Measurements from ENCODE around the gene ANXA8. TPM values are rescaled to one million over a fixed set of nuclear protein-coding genes. Genes with fewer than 3 reads are reported as not detected.
"Not testable (repeated sequence)": the region's sequence is repeated elsewhere in the genome, so short reads cannot be mapped to it uniquely, and the experiment has no call there.

Gene ANXA8
- total RNA-seq, 1 experiment from 2014 or later, result not detected

DNA sequence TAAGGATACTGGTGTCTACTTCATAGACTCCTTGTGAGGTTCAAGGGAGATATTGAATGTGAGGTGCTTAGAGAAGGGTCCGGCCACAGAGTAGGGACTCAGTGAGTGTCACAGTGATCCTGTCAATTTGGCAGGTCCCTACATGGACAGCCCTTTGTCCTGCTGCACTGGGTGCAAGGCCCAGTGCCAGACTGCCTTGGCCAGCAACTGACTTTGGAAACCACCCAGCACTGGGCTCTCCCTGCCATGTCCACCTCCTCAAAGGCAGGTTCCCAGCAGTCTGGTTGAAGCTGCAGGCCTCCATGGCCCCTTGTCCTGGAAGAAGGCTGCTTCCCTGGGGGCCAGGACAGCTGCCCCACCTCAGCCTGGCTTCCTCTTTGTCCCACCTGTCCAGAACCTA is 1.5 kb downstream of the ANXA8 start:
- H3K27me3 ChIP-seq (replicated peaks; ENCODE audit: insufficient read depth, low read depth, low read length, poor library complexity); POLR2A ChIA-PET (ENCODE audit: low non-redundant PET); H3K27ac ChIP-seq (ENCODE audit: low read depth, low read length, poor library complexity, severe bottlenecking); intact Hi-C loops (cut with micrococcal nuclease; ENCODE audit: unreplicated experiment); H3K36me3 ChIP-seq (ENCODE audit: insufficient read depth, low read length, poor library complexity, severe bottlenecking); H3K9me3 ChIP-seq (ENCODE audit: low read depth, low read length, poor library complexity, severe bottlenecking); DNase-seq (ENCODE audit: low spot score); BruUV-seq (replicated peaks); H3K4me1 ChIP-seq (ENCODE audit: insufficient read depth, low read length, poor library complexity, severe bottlenecking); CTCF ChIA-PET; H3K4me3 ChIP-seq (ENCODE audit: low read depth, low read length, poor library complexity, severe bottlenecking): not testable (repeated sequence)

DNA sequence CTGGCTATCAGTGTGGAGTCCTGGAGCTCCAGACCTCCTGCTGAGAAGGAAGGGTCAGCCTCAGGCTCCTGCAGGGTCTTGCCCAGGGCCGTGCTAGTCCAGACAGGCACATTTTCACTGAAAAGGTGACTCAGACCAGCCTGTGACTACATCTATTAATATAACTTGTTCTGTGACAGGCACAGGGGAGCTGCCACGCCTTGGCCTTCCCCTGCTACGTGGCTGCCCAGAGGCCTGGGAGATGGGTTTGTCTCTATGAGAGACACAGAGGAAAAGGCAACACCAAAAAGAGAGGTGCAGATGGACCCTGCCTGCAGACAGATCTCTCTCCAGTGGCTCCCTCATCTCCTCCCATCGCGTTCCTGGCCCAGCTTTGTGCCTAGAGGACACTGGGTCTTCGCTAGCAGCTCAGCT is 2.1 kb downstream of the ANXA8 start:
- intact Hi-C loops (cut with micrococcal nuclease; ENCODE audit: unreplicated experiment); H3K4me3 ChIP-seq (ENCODE audit: low read depth, low read length, poor library complexity, severe bottlenecking); POLR2A ChIA-PET (ENCODE audit: low non-redundant PET); H3K36me3 ChIP-seq (ENCODE audit: insufficient read depth, low read length, poor library complexity, severe bottlenecking); H3K27ac ChIP-seq (ENCODE audit: low read depth, low read length, poor library complexity, severe bottlenecking); DNase-seq (ENCODE audit: low spot score); BruUV-seq (replicated peaks); H3K9me3 ChIP-seq (ENCODE audit: low read depth, low read length, poor library complexity, severe bottlenecking); H3K4me1 ChIP-seq (ENCODE audit: insufficient read depth, low read length, poor library complexity, severe bottlenecking); H3K27me3 ChIP-seq (replicated peaks; ENCODE audit: insufficient read depth, low read depth, low read length, poor library complexity); CTCF ChIA-PET: not testable (repeated sequence)

DNA sequence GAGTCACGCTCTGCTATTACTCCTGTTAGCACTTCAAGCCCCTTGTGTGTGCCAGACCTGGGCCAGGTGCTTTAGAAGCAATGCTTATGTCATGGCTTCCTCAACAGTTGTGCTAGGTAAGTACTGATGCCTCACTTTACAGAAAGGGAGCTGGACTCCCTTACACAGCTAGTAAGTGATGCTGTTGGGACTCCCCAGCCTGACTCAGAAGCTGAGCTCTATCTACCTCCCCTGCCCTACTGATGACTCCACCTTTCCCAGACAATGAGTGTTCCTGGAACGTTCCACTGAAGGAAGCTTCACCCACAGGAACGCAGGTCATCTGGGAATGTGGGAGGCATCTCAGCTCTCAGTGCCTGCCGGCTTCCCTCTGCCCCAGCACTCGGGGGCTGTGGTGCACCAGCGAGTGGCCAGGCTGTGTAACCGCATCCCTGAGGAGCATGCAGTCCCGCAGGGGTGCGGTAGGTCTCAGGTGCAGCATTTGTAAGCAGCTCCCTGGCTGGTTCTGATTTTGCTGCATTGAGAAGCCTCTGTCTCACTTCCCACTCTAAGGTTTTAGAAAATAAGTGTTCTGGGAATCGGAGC is 2.6 kb downstream of the ANXA8 start:
- H3K4me1 ChIP-seq (ENCODE audit: insufficient read depth, low read length, poor library complexity, severe bottlenecking); intact Hi-C loops (cut with micrococcal nuclease; ENCODE audit: unreplicated experiment); H3K9me3 ChIP-seq (ENCODE audit: low read depth, low read length, poor library complexity, severe bottlenecking); H3K27ac ChIP-seq (ENCODE audit: low read depth, low read length, poor library complexity, severe bottlenecking); H3K36me3 ChIP-seq (ENCODE audit: insufficient read depth, low read length, poor library complexity, severe bottlenecking); BruUV-seq (replicated peaks); CTCF ChIA-PET; H3K27me3 ChIP-seq (replicated peaks; ENCODE audit: insufficient read depth, low read depth, low read length, poor library complexity); DNase-seq (ENCODE audit: low spot score); H3K4me3 ChIP-seq (ENCODE audit: low read depth, low read length, poor library complexity, severe bottlenecking); POLR2A ChIA-PET (ENCODE audit: low non-redundant PET): not testable (repeated sequence)

DNA sequence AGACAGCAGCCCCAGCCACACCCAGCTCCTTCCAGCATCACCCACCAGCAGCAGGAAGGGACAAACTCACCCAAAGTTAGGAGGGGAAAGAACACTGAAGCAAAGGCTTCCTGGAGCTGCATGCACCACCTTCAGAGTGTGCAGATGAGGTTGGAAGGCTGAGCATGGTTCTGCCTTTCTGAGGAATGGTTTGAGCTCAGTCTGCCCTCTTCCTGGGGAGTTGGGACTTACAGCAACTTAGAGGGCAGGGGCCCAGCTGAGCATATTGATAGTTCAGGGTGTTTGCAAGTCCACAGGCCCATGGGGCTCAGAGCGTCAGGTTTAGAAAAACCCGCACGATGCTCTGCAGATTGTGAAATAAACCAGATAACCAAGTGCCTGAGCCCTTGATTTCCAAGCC is 3.8 kb downstream of the ANXA8 start:
- CTCF ChIA-PET; intact Hi-C loops (cut with micrococcal nuclease; ENCODE audit: unreplicated experiment); H3K27ac ChIP-seq (ENCODE audit: low read depth, low read length, poor library complexity, severe bottlenecking); H3K27me3 ChIP-seq (replicated peaks; ENCODE audit: insufficient read depth, low read depth, low read length, poor library complexity); H3K36me3 ChIP-seq (ENCODE audit: insufficient read depth, low read length, poor library complexity, severe bottlenecking); H3K4me1 ChIP-seq (ENCODE audit: insufficient read depth, low read length, poor library complexity, severe bottlenecking); H3K4me3 ChIP-seq (ENCODE audit: low read depth, low read length, poor library complexity, severe bottlenecking); BruUV-seq (replicated peaks); H3K9me3 ChIP-seq (ENCODE audit: low read depth, low read length, poor library complexity, severe bottlenecking); DNase-seq (ENCODE audit: low spot score); POLR2A ChIA-PET (ENCODE audit: low non-redundant PET): not testable (repeated sequence)

DNA sequence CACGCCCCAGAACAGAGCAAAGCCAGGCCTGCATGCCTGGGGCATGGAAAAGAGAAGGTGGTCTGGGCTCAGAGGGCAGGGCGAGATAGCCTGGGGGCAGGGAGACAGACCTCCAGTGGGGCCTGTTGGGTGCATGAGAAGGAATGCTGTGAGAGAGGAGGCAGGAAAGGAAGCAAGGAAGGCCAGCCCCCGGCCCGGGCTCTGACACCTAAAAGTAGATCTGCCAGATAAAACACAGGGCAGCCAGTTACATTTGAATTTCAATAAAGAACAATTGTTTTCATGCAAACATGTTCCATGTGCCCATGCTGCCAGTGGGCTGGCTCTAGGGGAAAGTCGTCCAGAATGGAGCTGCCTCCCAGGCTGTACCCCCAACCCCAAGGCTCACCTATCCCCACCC is 5.8 kb downstream of the ANXA8 start:
- intact Hi-C loops (cut with micrococcal nuclease; ENCODE audit: unreplicated experiment); H3K9me3 ChIP-seq (ENCODE audit: low read depth, low read length, poor library complexity, severe bottlenecking); DNase-seq (ENCODE audit: low spot score); CTCF ChIA-PET; H3K27me3 ChIP-seq (replicated peaks; ENCODE audit: insufficient read depth, low read depth, low read length, poor library complexity); H3K27ac ChIP-seq (ENCODE audit: low read depth, low read length, poor library complexity, severe bottlenecking); H3K4me1 ChIP-seq (ENCODE audit: insufficient read depth, low read length, poor library complexity, severe bottlenecking); POLR2A ChIA-PET (ENCODE audit: low non-redundant PET); H3K36me3 ChIP-seq (ENCODE audit: insufficient read depth, low read length, poor library complexity, severe bottlenecking); H3K4me3 ChIP-seq (ENCODE audit: low read depth, low read length, poor library complexity, severe bottlenecking); BruUV-seq (replicated peaks): not testable (repeated sequence)

DNA sequence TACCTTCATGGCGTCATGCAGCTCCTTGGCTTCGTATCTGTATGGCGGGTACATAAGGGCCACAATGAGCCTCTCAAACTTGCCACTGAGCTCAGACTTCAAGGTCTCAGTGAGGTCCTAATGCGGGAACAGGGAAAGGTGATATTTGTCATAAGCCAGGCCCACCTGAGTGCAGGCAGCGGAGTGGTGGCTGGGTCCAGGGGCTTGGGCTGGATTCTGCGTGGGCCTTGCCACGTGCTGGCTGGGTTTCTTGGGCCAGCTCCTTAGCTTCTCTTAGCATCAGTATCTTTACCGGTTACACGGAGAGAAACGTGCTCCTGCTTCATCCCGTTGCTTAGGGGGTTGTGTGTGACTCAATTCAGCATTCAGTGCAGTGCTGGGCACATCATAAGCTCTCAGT is 6.8 kb downstream of the ANXA8 start:
- CTCF ChIA-PET; DNase-seq (ENCODE audit: low spot score); H3K27me3 ChIP-seq (replicated peaks; ENCODE audit: insufficient read depth, low read depth, low read length, poor library complexity); H3K27ac ChIP-seq (ENCODE audit: low read depth, low read length, poor library complexity, severe bottlenecking); POLR2A ChIA-PET (ENCODE audit: low non-redundant PET); BruUV-seq (replicated peaks); H3K4me1 ChIP-seq (ENCODE audit: insufficient read depth, low read length, poor library complexity, severe bottlenecking); H3K9me3 ChIP-seq (ENCODE audit: low read depth, low read length, poor library complexity, severe bottlenecking); H3K4me3 ChIP-seq (ENCODE audit: low read depth, low read length, poor library complexity, severe bottlenecking); intact Hi-C loops (cut with micrococcal nuclease; ENCODE audit: unreplicated experiment); H3K36me3 ChIP-seq (ENCODE audit: insufficient read depth, low read length, poor library complexity, severe bottlenecking): not testable (repeated sequence)

DNA sequence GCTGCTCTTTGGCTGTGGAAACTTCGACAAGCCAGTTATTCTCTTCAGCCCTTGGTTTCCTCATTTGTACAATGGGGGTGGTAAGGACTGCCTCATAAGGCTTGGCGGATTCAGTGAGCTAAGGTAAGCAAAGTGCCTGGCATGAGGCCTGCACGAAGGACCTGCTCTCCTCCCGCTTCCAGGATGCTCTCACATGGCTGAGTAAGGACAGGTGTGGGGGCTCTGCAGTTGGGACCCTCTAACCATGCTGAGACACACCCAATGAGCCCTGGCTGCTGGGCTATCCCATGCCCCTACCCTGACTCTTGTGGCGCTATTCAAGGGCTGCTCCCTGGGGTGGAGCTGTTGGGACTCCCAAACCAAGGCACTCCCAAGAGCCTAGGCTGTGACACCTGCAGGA is 8.8 kb downstream of the ANXA8 start:
- CTCF ChIA-PET; POLR2A ChIA-PET (ENCODE audit: low non-redundant PET); BruUV-seq (replicated peaks); H3K36me3 ChIP-seq (ENCODE audit: insufficient read depth, low read length, poor library complexity, severe bottlenecking); H3K27ac ChIP-seq (ENCODE audit: low read depth, low read length, poor library complexity, severe bottlenecking); H3K27me3 ChIP-seq (replicated peaks; ENCODE audit: insufficient read depth, low read depth, low read length, poor library complexity); H3K4me3 ChIP-seq (ENCODE audit: low read depth, low read length, poor library complexity, severe bottlenecking); H3K4me1 ChIP-seq (ENCODE audit: insufficient read depth, low read length, poor library complexity, severe bottlenecking); H3K9me3 ChIP-seq (ENCODE audit: low read depth, low read length, poor library complexity, severe bottlenecking); DNase-seq (ENCODE audit: low spot score); intact Hi-C loops (cut with micrococcal nuclease; ENCODE audit: unreplicated experiment): not testable (repeated sequence)

DNA sequence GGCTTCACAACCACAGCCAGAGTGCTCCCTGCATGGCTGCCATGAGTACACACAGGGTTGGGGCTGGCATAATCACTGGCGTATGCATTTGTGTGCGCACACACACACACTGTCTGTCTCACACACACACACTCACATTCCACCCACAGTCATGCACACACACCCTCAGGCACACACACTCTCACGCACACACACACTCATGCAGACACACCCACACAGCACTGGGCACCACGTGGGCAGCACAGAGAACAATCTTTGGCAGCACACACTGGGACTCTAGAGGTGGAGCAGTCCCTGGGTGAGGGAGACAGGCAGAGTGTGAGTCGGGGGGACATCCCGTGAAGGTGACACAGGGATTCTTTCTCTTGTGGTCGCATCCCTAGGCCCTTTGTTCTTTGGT is 10.4 kb downstream of the ANXA8 start:
- BruUV-seq (replicated peaks); intact Hi-C loops (cut with micrococcal nuclease; ENCODE audit: unreplicated experiment); CTCF ChIA-PET; POLR2A ChIA-PET (ENCODE audit: low non-redundant PET); H3K27ac ChIP-seq (ENCODE audit: low read depth, low read length, poor library complexity, severe bottlenecking); H3K4me1 ChIP-seq (ENCODE audit: insufficient read depth, low read length, poor library complexity, severe bottlenecking); H3K36me3 ChIP-seq (ENCODE audit: insufficient read depth, low read length, poor library complexity, severe bottlenecking); DNase-seq (ENCODE audit: low spot score); H3K9me3 ChIP-seq (ENCODE audit: low read depth, low read length, poor library complexity, severe bottlenecking); H3K27me3 ChIP-seq (replicated peaks; ENCODE audit: insufficient read depth, low read depth, low read length, poor library complexity); H3K4me3 ChIP-seq (ENCODE audit: low read depth, low read length, poor library complexity, severe bottlenecking): not testable (repeated sequence)
